IMR-90 (cell line): Measurements from ENCODE around the gene RTN1. TPM values are rescaled to one million over a fixed set of nuclear protein-coding genes. Genes with fewer than 3 reads are reported as not detected.

ENCODE experiments used
- ATAC-seq: fragments of 200-7000 bp; cut with Tn5 transposase; 2 replicates; pipeline ENCODE4 v1.9.1; 2020; ENCODE audit warnings: low read depth, mild to moderate bottlenecking, moderate library complexity
- BruUV-seq: library from RNA; stranded (reverse); fragments of 400-500 nt; replicated peaks from 2 replicates; lab custom pipeline; 2021; lab: Mats Ljungman, UMichigan
- CTCF ChIA-PET: fragments of 300-600 bp; formaldehyde crosslinking; extraction: SDS; loops from one replicate; lab custom pipeline; 2021; ENCODE audit warnings: antibody characterized with exemption; lab: Yijun Ruan, JAX
- POLR2A ChIA-PET: fragments of 300-600 bp; sonication (Branson Sonifier 250); formaldehyde crosslinking; loops from one replicate; lab custom pipeline; 2022; ENCODE audit warnings: antibody characterized with exemption; ENCODE audit not compliant: unreplicated experiment; lab: Charles Lee
- DNase-seq: peaks from one replicate; pipeline ENCODE4 v3.0.0; 2013
- H2AFZ ChIP-seq: replicated peaks from 2 replicates; pipeline ENCODE3; 2013; ENCODE audit warnings: low read length, mild to moderate bottlenecking; ENCODE audit not compliant: poor library complexity
- H2AK5ac ChIP-seq: 2 replicates; pipeline ENCODE4 v1.6.1; 2013; ENCODE audit warnings: low read depth, low read length, inconsistent platforms
- H2AK9ac ChIP-seq: replicated peaks from 2 replicates; pipeline ENCODE3; 2013; ENCODE audit warnings: mild to moderate bottlenecking, low read depth, low read length, moderate library complexity; ENCODE audit not compliant: poor library complexity
- H2BK120ac ChIP-seq: 2 replicates; pipeline ENCODE4 v1.6.1; 2013; ENCODE audit warnings: low read depth, low read length, inconsistent platforms
- H2BK15ac ChIP-seq: 3 replicates; pipeline ENCODE4 v1.6.1; 2013; ENCODE audit warnings: low read depth, low read length, inconsistent platforms
- H2BK20ac ChIP-seq: 2 replicates; pipeline ENCODE4 v1.6.1; 2013; ENCODE audit warnings: low read depth, mild to moderate bottlenecking, inconsistent platforms, low read length, moderate library complexity
- H2BK5ac ChIP-seq: 2 replicates; pipeline ENCODE4 v1.6.1; 2013; ENCODE audit warnings: mild to moderate bottlenecking, low read depth, low read length, inconsistent platforms; ENCODE audit not compliant: poor library complexity, severe bottlenecking
- H3K14ac ChIP-seq: replicated peaks from 2 replicates; pipeline ENCODE4 v1.6.1; 2013; ENCODE audit warnings: low read depth, low read length, inconsistent platforms
- H3K18ac ChIP-seq: 2 replicates; pipeline ENCODE4 v1.6.1; 2013; ENCODE audit warnings: low read depth, low read length, control low read depth
- H3K23ac ChIP-seq: 2 replicates; pipeline ENCODE4 v1.6.1; 2013; ENCODE audit warnings: low read depth, low read length, inconsistent platforms
- H3K27ac ChIP-seq: 2 replicates; pipeline ENCODE4 v1.5.1; 2013; ENCODE audit warnings: mild to moderate bottlenecking, control low read depth, low read length; ENCODE audit not compliant: insufficient read depth
- H3K27me3 ChIP-seq: 2 replicates; pipeline ENCODE4 v1.6.1; 2013; ENCODE audit warnings: low read length; ENCODE audit not compliant: control insufficient read depth, insufficient read depth
- H3K36me3 ChIP-seq: 2 replicates; pipeline ENCODE4 v1.6.1; 2013; ENCODE audit warnings: low read length, mixed read lengths; ENCODE audit not compliant: control insufficient read depth, insufficient read depth
- H3K4ac ChIP-seq: 2 replicates; pipeline ENCODE4 v1.6.1; 2013; ENCODE audit warnings: low read depth, low read length, inconsistent platforms
- H3K4me1 ChIP-seq: 2 replicates; pipeline ENCODE4 v1.6.1; 2013; ENCODE audit warnings: low read length, mixed read lengths; ENCODE audit not compliant: control insufficient read depth, insufficient read depth
- H3K4me2 ChIP-seq: 2 replicates; pipeline ENCODE4 v1.6.1; 2013; ENCODE audit warnings: low read depth, mild to moderate bottlenecking, control low read depth, low read length, moderate library complexity
- H3K4me3 ChIP-seq: 2 replicates; pipeline ENCODE4 v1.5.1; 2013; ENCODE audit warnings: low read depth, mild to moderate bottlenecking, control low read depth, low read length, moderate library complexity; ENCODE audit not compliant: insufficient read depth
- H3K56ac ChIP-seq: 2 replicates; pipeline ENCODE4 v1.6.1; 2013; ENCODE audit warnings: low read length, inconsistent platforms; ENCODE audit not compliant: insufficient read depth; ENCODE audit errors: extremely low read depth
- H3K79me1 ChIP-seq, 2 experiments: 2 replicates each; pipeline ENCODE4 v1.6.1; 2013; ENCODE audit warnings: low read length in 2 of 2, inconsistent platforms in 1 of 2, low read depth in 1 of 2
- H3K9ac ChIP-seq: 2 replicates; pipeline ENCODE4 v1.6.1; 2013; ENCODE audit warnings: low read depth, low read length, control low read depth
- H3K9me1 ChIP-seq: 2 replicates; pipeline ENCODE4 v1.6.1; 2013; ENCODE audit warnings: low read length, inconsistent platforms; ENCODE audit not compliant: insufficient read depth
- H3K9me3 ChIP-seq: 2 replicates; pipeline ENCODE4 v1.6.1; 2013; ENCODE audit warnings: low read length; ENCODE audit not compliant: control insufficient read depth, insufficient read depth
- H4K20me1 ChIP-seq: 2 replicates; pipeline ENCODE4 v1.6.1; 2013; ENCODE audit warnings: low read length, inconsistent platforms; ENCODE audit not compliant: insufficient read depth
- H4K5ac ChIP-seq: 2 replicates; pipeline ENCODE4 v1.6.1; 2013; ENCODE audit warnings: mild to moderate bottlenecking, low read depth, low read length, control low read depth
- H4K8ac ChIP-seq, 2 experiments: 2 replicates each; pipeline ENCODE4 v1.6.1; 2013; ENCODE audit warnings: low read depth in 2 of 2, low read length in 2 of 2, control low read depth in 1 of 2, inconsistent platforms in 1 of 2
- H4K91ac ChIP-seq: 2 replicates; pipeline ENCODE4 v1.6.1; 2013; ENCODE audit warnings: low read depth, low read length, inconsistent platforms; ENCODE audit not compliant: insufficient read depth
- BHLHE40 ChIP-seq: fragments of 150-350 bp; IDR thresholded peaks from 2 replicates; pipeline ENCODE4 v1.6.1; 2016; ENCODE audit warnings: mild to moderate bottlenecking, low read depth, low read length
- CEBPB ChIP-seq: IDR thresholded peaks from 2 replicates; pipeline ENCODE4 v1.6.1; 2012; ENCODE audit warnings: low read depth, low read length, improper control_type of control experiment
- CHD1 ChIP-seq: IDR thresholded peaks from 2 replicates; pipeline ENCODE4 v1.6.1; 2012; ENCODE audit warnings: low read depth, low read length, improper control_type of control experiment
- CTCF ChIP-seq: conservative IDR thresholded peaks from 2 replicates; pipeline ENCODE4 v1.5.1; 2012; ENCODE audit warnings: mild to moderate bottlenecking, low read depth, low read length, improper control_type of control experiment
- ELK1 ChIP-seq: fragments of 150-350 bp; IDR thresholded peaks from 2 replicates; pipeline ENCODE4 v1.6.1; 2016; ENCODE audit warnings: low read depth, mild to moderate bottlenecking, low read length, moderate library complexity, borderline replicate concordance
- FOS ChIP-seq: fragments of 150-350 bp; IDR thresholded peaks from 2 replicates; pipeline ENCODE4 v1.6.1; 2016; ENCODE audit warnings: low read depth, low read length
- MAFK ChIP-seq: IDR thresholded peaks from 2 replicates; pipeline ENCODE4 v1.6.1; 2012; ENCODE audit warnings: low read depth, low read length, improper control_type of control experiment
- MAZ ChIP-seq: IDR thresholded peaks from 2 replicates; pipeline ENCODE4 v1.6.1; 2012; ENCODE audit warnings: low read depth, mild to moderate bottlenecking, low read length, improper control_type of control experiment, moderate library complexity, borderline replicate concordance
- MXI1 ChIP-seq: IDR thresholded peaks from 2 replicates; pipeline ENCODE4 v1.6.1; 2012; ENCODE audit warnings: low read depth, mild to moderate bottlenecking, low read length, moderate library complexity, borderline replicate concordance
- NFE2L2 ChIP-seq: fragments of 150-350 bp; IDR thresholded peaks from 2 replicates; pipeline ENCODE4 v1.6.1; 2016; ENCODE audit warnings: low read depth, mild to moderate bottlenecking, low read length
- POLR2A ChIP-seq: IDR thresholded peaks from 2 replicates; pipeline ENCODE4 v1.6.1; 2012; ENCODE audit warnings: mild to moderate bottlenecking, low read depth, low read length
- RAD21 ChIP-seq: IDR thresholded peaks from 2 replicates; pipeline ENCODE4 v1.6.1; 2012; ENCODE audit warnings: low read length, improper control_type of control experiment
- RCOR1 ChIP-seq: IDR thresholded peaks from 2 replicates; pipeline ENCODE4 v1.6.1; 2012; ENCODE audit warnings: mild to moderate bottlenecking, low read length, improper control_type of control experiment; ENCODE audit not compliant: insufficient replicate concordance
- RFX5 ChIP-seq: IDR thresholded peaks from 2 replicates; pipeline ENCODE4 v1.8.0; 2012; ENCODE audit warnings: low read depth, mild to moderate bottlenecking, low read length, moderate library complexity
- SMC3 ChIP-seq: fragments of 150-350 bp; IDR thresholded peaks from 2 replicates; pipeline ENCODE4 v1.6.1; 2016; ENCODE audit warnings: low read depth, mild to moderate bottlenecking, antibody characterized with exemption, low read length, moderate library complexity
- USF2 ChIP-seq: fragments of 150-350 bp; IDR thresholded peaks from 2 replicates; pipeline ENCODE4 v1.6.1; 2017; ENCODE audit warnings: mild to moderate bottlenecking, antibody characterized with exemption, low read length, low read depth
- WGBS, 2 experiments: methylation state at CpG; one replicate each; pipeline versions ENCODE4 v1.1.5 to v1.1.7; 2013; ENCODE audit warnings: missing lambda C conversion rate in 2 of 2; ENCODE audit not compliant: insufficient read length in 1 of 2; ENCODE audit errors: extremely low coverage in 2 of 2; 5-methylcytosine and 5-hydroxymethylcytosine counted together
- dilution Hi-C: fragments of 300-500 bp; cut with HindIII; formaldehyde crosslinking; loops from one replicate; pipeline ENCODE4 v1.14.3; 2018; ENCODE audit warnings: low sequenced_read_pairs; ENCODE audit not compliant: unreplicated experiment
- in situ Hi-C: fragments of 300-500 bp; cut with MboI; formaldehyde crosslinking; loops from 3 replicates; pipeline ENCODE4 v1.14.3; 2019; ENCODE audit warnings: low sequenced_read_pairs, inconsistent platforms, mixed read lengths
- intact Hi-C: fragments of 100-400 bp; cut with micrococcal nuclease; formaldehyde crosslinking; loops from 2 replicates; pipeline ENCODE4 v1.10.0; 2022
- polyA plus RNA-seq, 3 experiments: library from polyadenylated mRNA; depleted of rRNA; stranded (reverse); fragments of >200 nt; gene quantifications; 2 replicates each; pipeline ENCODE4 v1.2.3, GENCODE V29; 2012; ENCODE audit warnings: low replicate concordance in 1 of 3
- total RNA-seq: library from RNA; depleted of rRNA; stranded (reverse); fragments of >200 nt; gene quantifications from 2 replicates; pipeline ENCODE4 v1.2.3, GENCODE V29; 2012

Gene RTN1
- total and polyA plus RNA-seq, 2 of the 4 experiments (the other 2 are of a cell fraction) = 0.18 to 0.46 TPM

GRCh38 chr14:59582845-59583509, 287.6 kb downstream of the RTN1 start:
- intact Hi-C loops = no loop called here
- H3K27ac ChIP-seq = no peak overlapping the region
- H2AK5ac ChIP-seq = no peak overlapping the region
- ATAC-seq (no peak), DNase-seq (no peak)
- H2BK120ac ChIP-seq = no peak overlapping the region
- no peak overlapping the region for H4K8ac ChIP-seq
- H3K4me2 ChIP-seq = no peak overlapping the region
- no peak overlapping the region for H3K4me3 ChIP-seq
- no peak overlapping the region for H2AFZ ChIP-seq
- no peak overlapping the region for H3K9ac ChIP-seq
- dilution Hi-C loops = no loop called here
- H4K91ac ChIP-seq = no peak overlapping the region
- no peak overlapping the region for H2BK5ac ChIP-seq
- no peak overlapping the region for H2AK9ac ChIP-seq
- no peak for TF ChIP-seq MAFK
- no peak for TF ChIP-seq CTCF
- TF ChIP-seq SMC3 = no peak
- TF ChIP-seq CHD1 = no peak
- no peak for TF ChIP-seq RFX5
- TF ChIP-seq RCOR1 = no peak
- no peak for TF ChIP-seq POLR2A
- no peak for TF ChIP-seq USF2
- TF ChIP-seq RAD21 = no peak
- TF ChIP-seq NFE2L2 = no peak
- no peak for TF ChIP-seq CEBPB
- TF ChIP-seq BHLHE40 = no peak
- TF ChIP-seq MAZ = no peak
- TF ChIP-seq FOS = no peak
- TF ChIP-seq MXI1 = no peak
- TF ChIP-seq ELK1 = no peak
- CTCF ChIA-PET = no interaction called here
- POLR2A ChIA-PET = no interaction called here
- no peak overlapping the region for H3K23ac ChIP-seq
- no TSS peak for BruUV-seq
- H3K9me3 ChIP-seq = no peaks in the 10 kb centered on the region
- peaks cover 7% of the 10 kb centered on the region for H3K27me3 ChIP-seq
- H3K14ac ChIP-seq = no peak overlapping the region
- H3K36me3 ChIP-seq = no peaks in the 10 kb centered on the region
- no peaks in the 10 kb centered on the region for H3K79me1 ChIP-seq
- no peak overlapping the region for H2BK20ac ChIP-seq
- no peak overlapping the region for H3K18ac ChIP-seq
- no peaks in the 10 kb centered on the region for H4K20me1 ChIP-seq
- H3K56ac ChIP-seq = no peak overlapping the region
- H3K4me1 ChIP-seq = no peaks in the 10 kb centered on the region
- no peak overlapping the region for H4K5ac ChIP-seq
- no peaks in the 10 kb centered on the region for H3K9me1 ChIP-seq
- 90% methylated on average over 2 of the region's 23 CpGs; no CpG with 5 or more reads in 1 of the 2 experiments for WGBS, 2 experiments
- no peak overlapping the region for H2BK15ac ChIP-seq
- no peak overlapping the region for H3K4ac ChIP-seq
- in situ Hi-C loops = no loop called here
